HFF-Myc (cell line): ENCODE results near the gene OCIAD2.
"Not testable (repeated sequence)": the region's sequence is repeated elsewhere in the genome, so short reads cannot be mapped to it uniquely, and the experiment has no call there.

Source experiments
- DNase-seq: peaks from one replicate; pipeline ENCODE4 v3.0.0-alpha.2; 2011; ENCODE audit warnings: low read depth; ENCODE audit errors: extremely low read depth
- H3K4me3 ChIP-seq: replicated peaks from 2 replicates; pipeline ENCODE4 v1.5.1; 2011; ENCODE audit warnings: low read depth, mild to moderate bottlenecking, control low read depth, low read length
- CTCF ChIP-seq: IDR thresholded peaks from 2 replicates; pipeline ENCODE4 v1.5.1; 2012; ENCODE audit warnings: mild to moderate bottlenecking, low read depth, low read length, control low read depth; ENCODE audit errors: missing control alignments

The OCIAD2 gene

GRCh38 chr4:48930654-48931053 is 24.1 kb upstream of the OCIAD2 start:
- DNase-seq, result no peak
- TF ChIP-seq CTCF, result no peak

GRCh38 chr4:48924416-48924815 is 17.8 kb upstream of the OCIAD2 start:
- no peak for TF ChIP-seq CTCF
- no peak for DNase-seq

More at GRCh38 chr4:48930654-48931053, 24.1 kb upstream of the OCIAD2 start:
- no peak overlapping the region for H3K4me3 ChIP-seq

GRCh38 chr4:48923065-48923464 is 16.5 kb upstream of the OCIAD2 start:
- not testable (repeated sequence) for DNase-seq, H3K4me3 ChIP-seq

More at GRCh38 chr4:48924416-48924815, 17.8 kb upstream of the OCIAD2 start:
- H3K4me3 ChIP-seq, result no peak overlapping the region

- no peak for TF ChIP-seq CTCF
- DNase-seq, result no peak
- H3K4me3 ChIP-seq, result no peak overlapping the region
These were observed 7.7 kb upstream of the OCIAD2 start for GRCh38 chr4:48914311-48914710.

- TF ChIP-seq CTCF, result no peak
- no peak overlapping the region for H3K4me3 ChIP-seq
- peak; percentile 29 for DNase-seq
These were observed 6.8 kb upstream of the OCIAD2 start for GRCh38 chr4:48913346-48913745.

GRCh38 chr4:48912349-48912748 is 5.8 kb upstream of the OCIAD2 start:
- no peak overlapping the region for H3K4me3 ChIP-seq
- DNase-seq, result no peak
- TF ChIP-seq CTCF, result no peak

- H3K4me3 ChIP-seq, result no peak overlapping the region
- no peak for DNase-seq
- TF ChIP-seq CTCF, result no peak
These were observed 3.9 kb upstream of the OCIAD2 start for GRCh38 chr4:48910511-48910910.
